Osteoblast (primary cell): ENCODE data around the gene IDUA. TPM values are rescaled to one million over a fixed set of nuclear protein-coding genes. Genes with fewer than 3 reads are reported as not detected.

Source experiments
- DNase-seq: peaks from one replicate; pipeline ENCODE4 v3.0.0; 2011; ENCODE audit warnings: low spot score, mixed read lengths; ENCODE audit not compliant: insufficient read length; ENCODE audit errors: missing footprints
- H2AFZ ChIP-seq: 2 replicates; pipeline ENCODE4 v1.6.0; 2011; ENCODE audit warnings: mild to moderate bottlenecking, low read length
- H3K27ac ChIP-seq: 2 replicates; pipeline ENCODE4 v1.5.1; 2011; ENCODE audit warnings: mild to moderate bottlenecking, low read depth, low read length, moderate library complexity
- H3K27me3 ChIP-seq: 2 replicates; pipeline ENCODE4 v1.6.0; 2012; ENCODE audit warnings: mild to moderate bottlenecking, control low read depth, inconsistent platforms, low read length, moderate library complexity; ENCODE audit not compliant: insufficient read depth
- H3K36me3 ChIP-seq: 2 replicates; pipeline ENCODE4 v1.5.1; 2011; ENCODE audit warnings: mild to moderate bottlenecking, low read length, control low read depth, moderate library complexity; ENCODE audit not compliant: insufficient read depth
- H3K4me1 ChIP-seq: 2 replicates; pipeline ENCODE4 v1.5.1; 2011; ENCODE audit warnings: mild to moderate bottlenecking, low read length, control low read depth, moderate library complexity; ENCODE audit not compliant: insufficient read depth
- H3K4me2 ChIP-seq: 2 replicates; pipeline ENCODE4 v1.6.0; 2011; ENCODE audit warnings: mild to moderate bottlenecking, low read length; ENCODE audit not compliant: insufficient read depth
- H3K4me3 ChIP-seq: fragments of 200-600 bp; sonication (generic); 3 replicates; pipeline ENCODE4 v1.5.1; 2012; ENCODE audit warnings: mild to moderate bottlenecking, low read length, inconsistent platforms; ENCODE audit not compliant: insufficient read depth
- H3K79me2 ChIP-seq: 2 replicates; pipeline ENCODE4 v1.6.0; 2012; ENCODE audit warnings: mild to moderate bottlenecking, low read length, control low read depth, inconsistent platforms; ENCODE audit not compliant: insufficient read depth
- H3K9me3 ChIP-seq: 2 replicates; pipeline ENCODE4 v1.5.1; 2011; ENCODE audit warnings: low read depth, low read length, control low read depth
- H4K20me1 ChIP-seq: 2 replicates; pipeline ENCODE4 v1.6.0; 2012; ENCODE audit warnings: mild to moderate bottlenecking, low read length, control low read depth; ENCODE audit not compliant: insufficient read depth
- CTCF ChIP-seq: IDR thresholded peaks from 2 replicates; pipeline ENCODE4 v1.5.1; 2011; ENCODE audit warnings: mild to moderate bottlenecking, low read depth, low read length, moderate library complexity; ENCODE audit errors: extremely low read depth
- total RNA-seq: library from RNA; depleted of rRNA; stranded (reverse); fragments of >200 nt; gene quantifications from 2 replicates; pipeline ENCODE4 v1.2.3, GENCODE V29; 2012

Gene IDUA
- total RNA-seq, 1 donor, result 26.4 TPM

GRCh38 chr4:1023075-1023640, 36.3 kb downstream of the IDUA start:
- H3K27me3 ChIP-seq, result no peaks in the 10 kb centered on the region
- H2AFZ ChIP-seq, result no peak overlapping the region
- no peaks in the 10 kb centered on the region for H3K79me2 ChIP-seq
- H3K36me3 ChIP-seq, result peaks cover 8% of the 10 kb centered on the region
- no peak for DNase-seq
- no peaks in the 10 kb centered on the region for H3K9me3 ChIP-seq
- H3K4me1 ChIP-seq, result no peaks in the 10 kb centered on the region
- no peak overlapping the region for H3K4me3 ChIP-seq
- H3K27ac ChIP-seq, result no peak overlapping the region
- no peak overlapping the region for H3K4me2 ChIP-seq
- no peak for TF ChIP-seq CTCF
- H4K20me1 ChIP-seq, result peaks cover 11% of the 10 kb centered on the region

- Histone ChIP-seq H3K4me2 (no peak overlapping the region), H3K36me3 (peaks cover 8% of the 10 kb centered on the region), H3K4me3 (no peak overlapping the region), H3K79me2 (no peaks in the 10 kb centered on the region), H2AFZ (no peak overlapping the region), H3K9me3 (no peaks in the 10 kb centered on the region), H3K27ac (no peak overlapping the region), H3K4me1 (no peaks in the 10 kb centered on the region), H3K27me3 (no peaks in the 10 kb centered on the region), H4K20me1 (peaks cover 11% of the 10 kb centered on the region)
- no peak for TF ChIP-seq CTCF
- DNase-seq, result no peak
These were observed 37.3 kb downstream of the IDUA start for GRCh38 chr4:1023895-1024740.

GRCh38 chr4:1024882-1025545, 38.2 kb downstream of the IDUA start:
- H3K27me3 ChIP-seq, result no peaks in the 10 kb centered on the region
- no peaks in the 10 kb centered on the region for H3K4me1 ChIP-seq
- no peak overlapping the region for H3K4me3 ChIP-seq
- peaks cover 8% of the 10 kb centered on the region for H4K20me1 ChIP-seq
- no peak overlapping the region for H3K4me2 ChIP-seq
- H2AFZ ChIP-seq, result no peak overlapping the region
- H3K9me3 ChIP-seq, result no peaks in the 10 kb centered on the region
- no peak for TF ChIP-seq CTCF
- DNase-seq, result no peak
- H3K36me3 ChIP-seq, result peaks cover 8% of the 10 kb centered on the region
- H3K27ac ChIP-seq, result no peak overlapping the region
- no peaks in the 10 kb centered on the region for H3K79me2 ChIP-seq

- Histone ChIP-seq H3K9me3 (no peaks in the 10 kb centered on the region), H3K27ac (no peak overlapping the region), H3K79me2 (no peaks in the 10 kb centered on the region), H3K4me1 (no peaks in the 10 kb centered on the region), H3K36me3 (peaks cover 8% of the 10 kb centered on the region), H3K4me2 (no peak overlapping the region), H4K20me1 (peaks cover 6% of the 10 kb centered on the region), H3K4me3 (no peak overlapping the region), H2AFZ (no peak overlapping the region), H3K27me3 (no peaks in the 10 kb centered on the region)
- DNase-seq, result no peak
- TF ChIP-seq CTCF, result no peak
These were observed 39.3 kb downstream of the IDUA start for GRCh38 chr4:1026115-1026514.
